Choroid plexus epithelial cell (primary cell): Measurements from ENCODE around the gene CDAN1.
A peak's percentile ranks its signal among the peaks of the same experiment; 100 is the strongest.

Experiments
- DNase-seq: peaks from one replicate; pipeline ENCODE4 v3.0.0-alpha.2; 2010; ENCODE audit warnings: low read depth
- H3K4me3 ChIP-seq: 2 replicates; pipeline ENCODE4 v1.5.1; 2011; ENCODE audit warnings: low read depth, mild to moderate bottlenecking, control low read depth, low read length, moderate library complexity
- CTCF ChIP-seq: conservative IDR thresholded peaks from 2 replicates; pipeline ENCODE4 v1.5.1; 2011; ENCODE audit warnings: low read depth, mild to moderate bottlenecking, control low read depth, inconsistent platforms, low read length, moderate library complexity

The CDAN1 gene

GRCh38 chr15:42728560-42728959 is 8.4 kb downstream of the CDAN1 start:
- no peak overlapping the region for H3K4me3 ChIP-seq
- no peak for TF ChIP-seq CTCF
- no peak for DNase-seq

GRCh38 chr15:42727750-42728381 is 9.1 kb downstream of the CDAN1 start:
- DNase-seq, result no peak
- TF ChIP-seq CTCF, result no peak
- H3K4me3 ChIP-seq, result no peak overlapping the region

- no peak for TF ChIP-seq CTCF
- no peak for DNase-seq
- no peak overlapping the region for H3K4me3 ChIP-seq
Observed at GRCh38 chr15:42726114-42726513, 10.8 kb downstream of the CDAN1 start.

GRCh38 chr15:42725331-42725903 is 11.5 kb downstream of the CDAN1 start:
- TF ChIP-seq CTCF, result no peak
- no peak overlapping the region for H3K4me3 ChIP-seq
- no peak for DNase-seq

- no peak for TF ChIP-seq CTCF
- H3K4me3 ChIP-seq, result no peak overlapping the region
- DNase-seq, result no peak
Observed at GRCh38 chr15:42724276-42724675, 12.7 kb downstream of the CDAN1 start.

GRCh38 chr15:42723068-42723467 is 13.9 kb downstream of the CDAN1 start:
- no peak for TF ChIP-seq CTCF
- H3K4me3 ChIP-seq, result no peak overlapping the region
- DNase-seq, result peak; percentile 36

GRCh38 chr15:42721916-42722315 is 15.0 kb downstream of the CDAN1 start:
- no peak for TF ChIP-seq CTCF
- no peak for DNase-seq
- no peak overlapping the region for H3K4me3 ChIP-seq
